Measurements from ENCODE around the gene MAPKAP1. TPM values are rescaled to one million over a fixed set of nuclear protein-coding genes. Genes with fewer than 3 reads are reported as not detected.

Gene MAPKAP1
- total and polyA plus RNA-seq, 2 of the 13 experiments (the other 11 are each of a cell fraction or from before 2014, with no cell fraction given): 45.0 to 64.3 TPM

DNA sequence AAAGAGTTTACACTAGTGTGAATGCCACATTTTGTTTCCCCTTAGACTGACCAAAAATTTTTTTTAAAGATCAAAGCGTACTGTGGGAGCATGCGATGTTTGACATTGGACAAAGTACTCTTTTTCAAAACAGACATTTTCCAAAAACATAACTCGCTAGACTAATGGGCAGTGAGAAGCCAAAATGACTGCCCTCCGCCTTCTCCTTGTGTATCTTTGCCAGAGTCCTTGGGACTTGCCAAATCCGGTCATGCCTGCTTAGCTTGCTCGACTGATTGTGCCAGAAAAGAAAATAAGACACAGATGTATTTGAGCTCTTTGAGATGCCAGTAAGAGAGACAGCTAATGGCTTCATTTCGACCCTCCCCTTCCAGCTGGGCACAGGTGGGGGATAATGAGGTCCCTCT is 157.5 kb downstream of the MAPKAP1 start (continued):
- TF ChIP-seq, protein P1, sequence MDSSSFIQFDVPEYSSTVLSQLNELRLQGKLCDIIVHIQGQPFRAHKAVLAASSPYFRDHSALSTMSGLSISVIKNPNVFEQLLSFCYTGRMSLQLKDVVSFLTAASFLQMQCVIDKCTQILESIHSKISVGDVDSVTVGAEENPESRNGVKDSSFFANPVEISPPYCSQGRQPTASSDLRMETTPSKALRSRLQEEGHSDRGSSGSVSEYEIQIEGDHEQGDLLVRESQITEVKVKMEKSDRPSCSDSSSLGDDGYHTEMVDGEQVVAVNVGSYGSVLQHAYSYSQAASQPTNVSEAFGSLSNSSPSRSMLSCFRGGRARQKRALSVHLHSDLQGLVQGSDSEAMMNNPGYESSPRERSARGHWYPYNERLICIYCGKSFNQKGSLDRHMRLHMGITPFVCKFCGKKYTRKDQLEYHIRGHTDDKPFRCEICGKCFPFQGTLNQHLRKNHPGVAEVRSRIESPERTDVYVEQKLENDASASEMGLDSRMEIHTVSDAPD (CRISPR knock-in tag; IDR thresholded peaks at IDR 0.05): peak; percentile 80; the same call in 1 of the 2 replicates
- TF ChIP-seq NFYB (CRISPR knock-in tag; IDR thresholded peaks at IDR 0.05): no peak
- TF ChIP-seq REXO4 (CRISPR knock-in tag; IDR thresholded peaks at IDR 0.05; ENCODE audit: borderline replicate concordance): no peak
- no peak; the same call in 1 of the 2 replicates for TF ChIP-seq ZFP1 (CRISPR knock-in tag; IDR thresholded peaks at IDR 0.05)
- TF ChIP-seq SALL1 (CRISPR knock-in tag; IDR thresholded peaks at IDR 0.05): peak; percentile 42; the same call in 1 of the 2 replicates
- TF ChIP-seq, protein P2, sequence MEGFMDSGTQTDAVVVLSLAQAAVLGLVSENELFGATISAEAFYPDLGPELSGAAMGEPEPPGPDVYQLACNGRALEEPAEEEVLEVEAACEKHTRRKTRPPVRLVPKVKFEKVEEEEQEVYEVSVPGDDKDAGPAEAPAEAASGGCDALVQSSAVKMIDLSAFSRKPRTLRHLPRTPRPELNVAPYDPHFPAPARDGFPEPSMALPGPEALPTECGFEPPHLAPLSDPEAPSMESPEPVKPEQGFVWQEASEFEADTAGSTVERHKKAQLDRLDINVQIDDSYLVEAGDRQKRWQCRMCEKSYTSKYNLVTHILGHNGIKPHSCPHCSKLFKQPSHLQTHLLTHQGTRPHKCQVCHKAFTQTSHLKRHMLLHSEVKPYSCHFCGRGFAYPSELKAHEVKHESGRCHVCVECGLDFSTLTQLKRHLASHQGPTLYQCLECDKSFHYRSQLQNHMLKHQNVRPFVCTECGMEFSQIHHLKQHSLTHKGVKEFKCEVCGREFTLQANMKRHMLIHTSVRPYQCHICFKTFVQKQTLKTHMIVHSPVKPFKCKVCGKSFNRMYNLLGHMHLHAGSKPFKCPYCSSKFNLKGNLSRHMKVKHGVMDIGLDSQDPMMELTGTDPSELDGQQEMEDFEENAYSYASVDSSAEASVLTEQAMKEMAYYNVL (CRISPR knock-in tag; IDR thresholded peaks at IDR 0.05; ENCODE audit: borderline replicate concordance): 0 out of 2 replicates have a peak, but pooled peaks have one; percentile 25
- TF ChIP-seq, protein P3, sequence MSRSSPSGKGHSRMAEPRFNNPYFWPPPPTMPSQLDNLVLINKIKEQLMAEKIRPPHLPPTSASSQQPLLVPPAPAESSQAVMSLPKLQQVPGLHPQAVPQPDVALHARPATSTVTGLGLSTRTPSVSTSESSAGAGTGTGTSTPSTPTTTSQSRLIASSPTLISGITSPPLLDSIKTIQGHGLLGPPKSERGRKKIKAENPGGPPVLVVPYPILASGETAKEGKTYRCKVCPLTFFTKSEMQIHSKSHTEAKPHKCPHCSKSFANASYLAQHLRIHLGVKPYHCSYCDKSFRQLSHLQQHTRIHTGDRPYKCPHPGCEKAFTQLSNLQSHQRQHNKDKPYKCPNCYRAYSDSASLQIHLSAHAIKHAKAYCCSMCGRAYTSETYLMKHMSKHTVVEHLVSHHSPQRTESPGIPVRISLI (CRISPR knock-in tag; IDR thresholded peaks at IDR 0.05; ENCODE audit: borderline replicate concordance): peak; percentile 89
- TF ChIP-seq, protein P4, sequence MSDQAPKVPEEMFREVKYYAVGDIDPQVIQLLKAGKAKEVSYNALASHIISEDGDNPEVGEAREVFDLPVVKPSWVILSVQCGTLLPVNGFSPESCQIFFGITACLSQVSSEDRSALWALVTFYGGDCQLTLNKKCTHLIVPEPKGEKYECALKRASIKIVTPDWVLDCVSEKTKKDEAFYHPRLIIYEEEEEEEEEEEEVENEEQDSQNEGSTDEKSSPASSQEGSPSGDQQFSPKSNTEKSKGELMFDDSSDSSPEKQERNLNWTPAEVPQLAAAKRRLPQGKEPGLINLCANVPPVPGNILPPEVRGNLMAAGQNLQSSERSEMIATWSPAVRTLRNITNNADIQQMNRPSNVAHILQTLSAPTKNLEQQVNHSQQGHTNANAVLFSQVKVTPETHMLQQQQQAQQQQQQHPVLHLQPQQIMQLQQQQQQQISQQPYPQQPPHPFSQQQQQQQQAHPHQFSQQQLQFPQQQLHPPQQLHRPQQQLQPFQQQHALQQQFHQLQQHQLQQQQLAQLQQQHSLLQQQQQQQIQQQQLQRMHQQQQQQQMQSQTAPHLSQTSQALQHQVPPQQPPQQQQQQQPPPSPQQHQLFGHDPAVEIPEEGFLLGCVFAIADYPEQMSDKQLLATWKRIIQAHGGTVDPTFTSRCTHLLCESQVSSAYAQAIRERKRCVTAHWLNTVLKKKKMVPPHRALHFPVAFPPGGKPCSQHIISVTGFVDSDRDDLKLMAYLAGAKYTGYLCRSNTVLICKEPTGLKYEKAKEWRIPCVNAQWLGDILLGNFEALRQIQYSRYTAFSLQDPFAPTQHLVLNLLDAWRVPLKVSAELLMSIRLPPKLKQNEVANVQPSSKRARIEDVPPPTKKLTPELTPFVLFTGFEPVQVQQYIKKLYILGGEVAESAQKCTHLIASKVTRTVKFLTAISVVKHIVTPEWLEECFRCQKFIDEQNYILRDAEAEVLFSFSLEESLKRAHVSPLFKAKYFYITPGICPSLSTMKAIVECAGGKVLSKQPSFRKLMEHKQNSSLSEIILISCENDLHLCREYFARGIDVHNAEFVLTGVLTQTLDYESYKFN (CRISPR knock-in tag; conservative IDR thresholded peaks at IDR 0.05): peak; percentile 65
- TF ChIP-seq CREM (IDR thresholded peaks at IDR 0.05): peak; percentile 47; the same call in 1 of the 2 replicates
- no peak for TF ChIP-seq CREM (CRISPR knock-in tag; IDR thresholded peaks at IDR 0.05)
- TF ChIP-seq, protein P5, sequence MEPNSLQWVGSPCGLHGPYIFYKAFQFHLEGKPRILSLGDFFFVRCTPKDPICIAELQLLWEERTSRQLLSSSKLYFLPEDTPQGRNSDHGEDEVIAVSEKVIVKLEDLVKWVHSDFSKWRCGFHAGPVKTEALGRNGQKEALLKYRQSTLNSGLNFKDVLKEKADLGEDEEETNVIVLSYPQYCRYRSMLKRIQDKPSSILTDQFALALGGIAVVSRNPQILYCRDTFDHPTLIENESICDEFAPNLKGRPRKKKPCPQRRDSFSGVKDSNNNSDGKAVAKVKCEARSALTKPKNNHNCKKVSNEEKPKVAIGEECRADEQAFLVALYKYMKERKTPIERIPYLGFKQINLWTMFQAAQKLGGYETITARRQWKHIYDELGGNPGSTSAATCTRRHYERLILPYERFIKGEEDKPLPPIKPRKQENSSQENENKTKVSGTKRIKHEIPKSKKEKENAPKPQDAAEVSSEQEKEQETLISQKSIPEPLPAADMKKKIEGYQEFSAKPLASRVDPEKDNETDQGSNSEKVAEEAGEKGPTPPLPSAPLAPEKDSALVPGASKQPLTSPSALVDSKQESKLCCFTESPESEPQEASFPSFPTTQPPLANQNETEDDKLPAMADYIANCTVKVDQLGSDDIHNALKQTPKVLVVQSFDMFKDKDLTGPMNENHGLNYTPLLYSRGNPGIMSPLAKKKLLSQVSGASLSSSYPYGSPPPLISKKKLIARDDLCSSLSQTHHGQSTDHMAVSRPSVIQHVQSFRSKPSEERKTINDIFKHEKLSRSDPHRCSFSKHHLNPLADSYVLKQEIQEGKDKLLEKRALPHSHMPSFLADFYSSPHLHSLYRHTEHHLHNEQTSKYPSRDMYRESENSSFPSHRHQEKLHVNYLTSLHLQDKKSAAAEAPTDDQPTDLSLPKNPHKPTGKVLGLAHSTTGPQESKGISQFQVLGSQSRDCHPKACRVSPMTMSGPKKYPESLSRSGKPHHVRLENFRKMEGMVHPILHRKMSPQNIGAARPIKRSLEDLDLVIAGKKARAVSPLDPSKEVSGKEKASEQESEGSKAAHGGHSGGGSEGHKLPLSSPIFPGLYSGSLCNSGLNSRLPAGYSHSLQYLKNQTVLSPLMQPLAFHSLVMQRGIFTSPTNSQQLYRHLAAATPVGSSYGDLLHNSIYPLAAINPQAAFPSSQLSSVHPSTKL (CRISPR knock-in tag; IDR thresholded peaks at IDR 0.05): peak; percentile 74
- TF ChIP-seq FOXK2 (IDR thresholded peaks at IDR 0.05): no peak
- no peak for TF ChIP-seq SNAI1 (CRISPR knock-in tag; IDR thresholded peaks at IDR 0.05; ENCODE audit: borderline replicate concordance)
- TF ChIP-seq EHMT2 (IDR thresholded peaks at IDR 0.05; ENCODE audit: borderline replicate concordance, low read depth, low read length): no peak
- no peak for TF ChIP-seq SRSF9 (IDR thresholded peaks at IDR 0.05; ENCODE audit: borderline replicate concordance, insufficient read depth, low read depth, low read length, poor library complexity, severe bottlenecking)

All from HepG2 (cell line).